ENCODE measurements around the gene RAB13. TPM values are rescaled to one million over a fixed set of nuclear protein-coding genes. Genes with fewer than 3 reads are reported as not detected.
A peak's percentile ranks its signal among the peaks of the same experiment; 100 is the strongest.

The RAB13 gene
- total RNA-seq, 5 donors from 2014 or later (not counting 1 experiment from before 2014, with no cell fraction given) = 0.91 to 3.6 (median 2.6) TPM

DNA sequence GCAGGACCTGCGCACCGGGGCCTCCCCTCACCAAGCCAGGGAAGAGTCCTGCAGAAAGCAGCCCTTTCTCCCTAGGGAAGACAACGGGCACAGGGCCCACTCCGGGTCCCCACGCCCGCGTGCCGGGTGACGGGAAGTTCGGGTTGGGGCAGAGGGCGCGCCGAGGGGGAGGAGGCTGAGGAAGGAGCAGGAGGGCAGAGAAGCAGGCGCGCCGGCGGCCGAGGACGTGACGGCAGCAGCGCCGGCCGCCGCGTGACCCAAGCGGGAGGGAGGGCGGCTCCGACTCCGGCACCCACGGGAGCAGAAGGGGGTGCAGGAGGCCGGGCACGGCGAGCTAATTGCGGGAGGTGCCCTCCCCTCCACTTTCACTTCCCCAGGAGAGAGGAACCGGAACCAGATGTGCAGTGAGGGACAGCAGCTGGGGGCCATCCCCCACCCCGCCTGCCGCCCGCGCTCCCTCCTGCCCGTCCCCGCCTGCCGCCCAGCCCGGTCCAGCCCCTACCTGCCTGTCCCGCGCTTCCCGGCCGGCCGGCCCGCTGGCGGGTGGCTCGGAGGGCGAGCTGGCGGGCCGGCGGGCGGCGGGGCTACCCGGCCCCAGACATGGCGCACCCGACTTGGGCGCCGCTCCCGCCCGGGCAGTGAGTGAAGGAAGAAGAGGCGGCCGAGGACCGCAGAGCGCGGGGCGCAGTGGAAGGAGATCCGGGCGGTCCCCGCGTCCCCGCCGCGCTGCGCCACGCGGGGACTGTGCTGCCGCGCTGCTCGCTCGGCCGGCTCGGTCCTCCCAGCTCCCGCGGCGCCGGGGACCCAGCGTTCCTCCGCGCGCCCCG lies 40.1 kb downstream of the RAB13 start:
- ChIA-PET POLR2A (interaction anchor here (0.5 to 2.6 kb wide), 3 partner anchors 23 to 40 kb away, joined by 5 to 10 read pairs (median 8); partner anchors contain the start of gene GATAD2B (in 1 of the 2)), CTCF (interaction anchor here in 1 of 2 donors (0.6 to 4.3 kb wide), 11 partner anchors 11 to 141 kb away, joined by 3 to 25 read pairs (median 6); partner anchors contain the start of genes CREB3L4, CRTC2, GATAD2B and JTB)
- peak overlapping the region; percentile 70 to 83 for H3K4me3 ChIP-seq (ENCODE audit: control insufficient read depth in 1 of 2, extremely low read depth in 1 of 2, low read length in 1 of 2)
- H3K36me3 Mint-ChIP-seq = peaks cover 21% of the 10 kb centered on the region
- H3K27me3 Mint-ChIP-seq = no peaks in the 10 kb centered on the region
- ATAC-seq (replicated peaks in 1 of 4) (peak; percentile 56 to 69 (median 59)), DNase-seq (peak; percentile 35 to 85 (median 58))
- peaks cover 30 to 45% (median 34%) of the 10 kb centered on the region in 3 donors for H3K4me1 Mint-ChIP-seq
- no peaks in the 10 kb centered on the region for H3K27me3 ChIP-seq (replicated peaks in 1 of 2; ENCODE audit: control insufficient read depth in 2 of 2, extremely low read depth in 1 of 2, insufficient read depth in 2 of 2, low read length in 1 of 2)
- peak overlapping the region; percentile 84 for H3K27ac ChIP-seq (ENCODE audit: low read length)
- H3K4me3 Mint-ChIP-seq = peak overlapping the region; percentile 91 to 94 (median 92)
- H3K9me3 ChIP-seq = no peaks in the 10 kb centered on the region
- H3K36me3 ChIP-seq (ENCODE audit: control insufficient read depth in 2 of 2, extremely low read depth in 1 of 2, insufficient read depth in 1 of 2, low read length in 1 of 2) = peaks cover 16 to 67% of the 10 kb centered on the region in 2 donors
- H3K9me3 Mint-ChIP-seq = no peaks in the 10 kb centered on the region
- H3K27ac Mint-ChIP-seq = peak overlapping the region; percentile 90 to 96
- H3K4me1 ChIP-seq (ENCODE audit: control insufficient read depth in 1 of 2, extremely low read depth in 1 of 2, insufficient read depth in 2 of 2, low read length in 2 of 2) = peaks cover 9 to 50% of the 10 kb centered on the region in 2 experiments
- WGBS (ENCODE audit: insufficient coverage) = under 1% methylated on average over 73 of the region's 95 CpGs

DNA sequence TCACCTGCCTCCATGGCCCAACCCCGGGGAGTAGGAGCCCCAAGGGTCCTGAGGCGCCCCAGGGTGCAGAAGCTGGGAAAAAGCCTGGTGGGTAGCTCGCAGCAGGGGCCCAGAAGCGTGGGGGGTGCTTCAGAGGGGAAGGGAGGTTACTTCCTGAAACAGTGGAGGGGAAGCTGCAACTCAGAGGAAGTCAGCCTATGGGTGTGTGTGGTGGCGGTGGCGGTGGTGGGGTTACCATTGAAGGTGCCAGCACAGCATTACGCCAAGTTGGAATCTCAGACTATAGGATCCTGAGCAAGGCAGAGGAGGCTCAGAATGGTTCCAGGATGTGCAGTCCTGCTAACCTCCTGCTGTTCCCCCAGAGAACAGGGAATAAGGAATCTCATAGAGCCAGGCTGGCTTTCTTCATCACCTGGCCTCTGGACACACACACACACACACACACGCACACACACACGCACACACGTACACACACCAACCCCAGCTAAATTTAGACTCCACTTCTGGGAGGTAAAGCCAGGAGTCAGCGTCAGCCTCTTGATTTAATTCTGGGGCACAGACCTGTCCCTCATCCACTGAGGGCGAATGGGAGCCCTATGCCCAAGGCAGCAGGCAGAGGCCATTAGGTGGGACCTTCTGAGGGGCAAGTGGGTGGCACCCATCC lies 40.9 kb downstream of the RAB13 start:
- peak overlapping the region; percentile 84 for H3K27ac ChIP-seq (ENCODE audit: low read length)
- H3K27me3 ChIP-seq (replicated peaks in 1 of 2; ENCODE audit: control insufficient read depth in 2 of 2, extremely low read depth in 1 of 2, insufficient read depth in 2 of 2, low read length in 1 of 2) = no peaks in the 10 kb centered on the region
- peak overlapping the region; percentile 91 to 94 (median 92) for H3K4me3 Mint-ChIP-seq
- H3K9me3 Mint-ChIP-seq = no peaks in the 10 kb centered on the region
- POLR2A ChIA-PET = interaction anchor here (0.6 to 2.6 kb wide), 9 partner anchors 13 to 207 kb away, joined by 3 to 8 read pairs (median 3); partner anchors contain the start of genes CRTC2 (in 1 of the 2) and GATAD2B (in 1 of the 2)
- H3K4me1 Mint-ChIP-seq = peaks cover 34 to 46% (median 34%) of the 10 kb centered on the region in 3 donors
- peaks cover 13 to 67% of the 10 kb centered on the region in 2 donors for H3K36me3 ChIP-seq (ENCODE audit: control insufficient read depth in 2 of 2, extremely low read depth in 1 of 2, insufficient read depth in 1 of 2, low read length in 1 of 2)
- H3K36me3 Mint-ChIP-seq = peaks cover 19% of the 10 kb centered on the region
- H3K4me3 ChIP-seq (ENCODE audit: control insufficient read depth in 1 of 2, extremely low read depth in 1 of 2, low read length in 1 of 2) = peak overlapping the region; percentile 70 to 83
- peak; percentile 74 to 81 (median 75) for ATAC-seq (replicated peaks in 1 of 4)
- CTCF ChIA-PET = interaction anchor here in 1 of 2 donors (1.1 to 4.3 kb wide), 9 partner anchors 14 to 141 kb away, joined by 4 to 25 read pairs (median 7); partner anchors contain the start of genes CREB3L4, CRTC2, GATAD2B and JTB
- H3K4me1 ChIP-seq (ENCODE audit: control insufficient read depth in 1 of 2, extremely low read depth in 1 of 2, insufficient read depth in 2 of 2, low read length in 2 of 2) = peaks cover 9 to 50% of the 10 kb centered on the region in 2 experiments
- peak overlapping the region; percentile 90 to 96 for H3K27ac Mint-ChIP-seq
- H3K27me3 Mint-ChIP-seq = no peaks in the 10 kb centered on the region
- DNase-seq = peak; percentile 54 to 88 (median 80)
- H3K9me3 ChIP-seq = no peaks in the 10 kb centered on the region
- WGBS (ENCODE audit: insufficient coverage) = 0% methylated on average over 12 of the region's 12 CpGs

DNA sequence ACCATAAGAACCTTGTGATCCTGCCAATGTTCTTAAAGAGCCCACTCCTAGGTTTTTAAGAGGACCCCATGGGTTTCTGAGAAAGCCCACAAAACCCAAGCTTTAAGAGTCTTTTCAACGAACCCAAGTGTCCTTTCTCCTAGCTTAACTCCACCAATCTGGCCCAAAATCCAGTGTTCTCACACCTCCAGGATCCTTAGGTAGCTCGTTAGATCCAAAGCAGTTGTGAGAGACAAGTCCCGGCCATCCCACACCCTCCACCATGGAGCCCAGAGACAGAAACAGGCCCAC lies 41.4 kb downstream of the RAB13 start:
- Mint-ChIP-seq H3K36me3 (peaks cover 21% of the 10 kb centered on the region), H3K9me3 (no peaks in the 10 kb centered on the region), H3K4me1 (peaks cover 35 to 50% (median 36%) of the 10 kb centered on the region in 3 donors), H3K4me3 (peak overlapping the region; percentile 91 to 94 (median 92)), H3K27ac (peak overlapping the region; percentile 90 to 96), H3K27me3 (no peaks in the 10 kb centered on the region)
- Histone ChIP-seq H3K27ac (ENCODE audit: low read length) (peak overlapping the region; percentile 84), H3K4me3 (ENCODE audit: control insufficient read depth in 1 of 2, extremely low read depth in 1 of 2, low read length in 1 of 2) (peak overlapping the region; percentile 70 to 83), H3K36me3 (ENCODE audit: control insufficient read depth in 2 of 2, extremely low read depth in 1 of 2, insufficient read depth in 1 of 2, low read length in 1 of 2) (peaks cover 13 to 67% of the 10 kb centered on the region in 2 donors), H3K27me3 (replicated peaks in 1 of 2; ENCODE audit: control insufficient read depth in 2 of 2, extremely low read depth in 1 of 2, insufficient read depth in 2 of 2, low read length in 1 of 2) (no peaks in the 10 kb centered on the region), H3K4me1 (ENCODE audit: control insufficient read depth in 1 of 2, extremely low read depth in 1 of 2, insufficient read depth in 2 of 2, low read length in 2 of 2) (peaks cover 9 to 50% of the 10 kb centered on the region in 2 experiments), H3K9me3 (no peaks in the 10 kb centered on the region)
- DNase-seq (no peak), ATAC-seq (replicated peaks in 1 of 4) (no peak)
- CTCF ChIA-PET = interaction anchor here in 1 of 2 donors (1.1 to 4.3 kb wide), 8 partner anchors 14 to 140 kb away, joined by 4 to 25 read pairs (median 7); partner anchors contain the start of genes CREB3L4, CRTC2, GATAD2B and JTB
- 0% methylated on average over 3 of the region's 3 CpGs for WGBS (ENCODE audit: insufficient coverage)
- POLR2A ChIA-PET = interaction anchor here (0.6 to 2.6 kb wide), 9 partner anchors 13 to 208 kb away, joined by 3 to 8 read pairs (median 3); partner anchors contain the start of genes CRTC2 (in 1 of the 2) and GATAD2B (in 1 of the 2)

DNA sequence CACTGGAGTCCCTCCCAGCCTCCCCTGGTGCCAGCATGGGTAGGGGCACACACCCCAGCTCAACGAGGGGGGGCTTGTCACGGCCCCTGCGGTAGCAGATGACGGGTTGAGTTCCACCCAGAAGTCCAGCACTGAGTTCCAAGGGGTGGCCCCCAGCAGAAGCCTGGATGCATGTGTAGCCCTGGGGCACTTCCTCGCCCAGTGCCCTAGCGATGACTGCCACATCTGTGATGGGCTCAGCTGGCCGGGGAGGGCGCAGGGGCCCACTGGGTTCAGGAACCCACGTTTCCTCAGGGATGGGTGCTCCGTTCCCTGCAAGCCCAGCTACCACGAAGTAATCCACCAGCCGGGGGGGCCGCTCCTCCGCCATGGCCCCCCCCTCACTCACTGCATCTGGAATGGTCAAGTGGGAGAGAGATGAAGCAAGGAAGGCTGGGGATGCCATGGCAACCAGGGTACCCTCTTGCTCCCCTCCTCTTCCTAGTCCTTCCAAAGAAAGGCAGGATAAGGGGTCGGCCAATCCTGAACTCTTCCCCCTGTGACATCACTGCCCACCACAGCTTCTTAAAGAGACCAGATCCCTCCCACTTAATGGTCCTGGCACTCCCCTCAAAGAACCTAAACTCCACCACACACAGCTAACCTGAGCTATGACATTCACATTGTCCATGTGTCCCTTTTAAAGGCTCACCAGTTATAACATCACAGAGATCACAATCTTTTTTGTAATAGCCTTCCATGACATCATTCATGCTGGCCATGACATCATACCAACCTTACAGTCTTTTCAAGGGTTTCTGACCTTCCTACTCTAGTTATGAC lies 41.9 kb downstream of the RAB13 start:
- ATAC-seq (replicated peaks in 1 of 4) (no peak), DNase-seq (peak in 1 of 35 experiments; percentile 40)
- H3K4me1 ChIP-seq (ENCODE audit: control insufficient read depth in 1 of 2, extremely low read depth in 1 of 2, insufficient read depth in 2 of 2, low read length in 2 of 2) = peaks cover 9 to 50% of the 10 kb centered on the region in 2 experiments
- POLR2A ChIA-PET = interaction anchor here (0.6 to 2.6 kb wide), 9 partner anchors 14 to 441 kb away, joined by 3 to 8 read pairs (median 3); partner anchors contain the start of gene GATAD2B (in 1 of the 2)
- Mint-ChIP-seq H3K4me3 (peak overlapping the region; percentile 91 to 94 (median 92)), H3K27me3 (no peaks in the 10 kb centered on the region), H3K4me1 (peaks cover 35 to 53% (median 38%) of the 10 kb centered on the region in 3 donors), H3K36me3 (peaks cover 27% of the 10 kb centered on the region), H3K9me3 (no peaks in the 10 kb centered on the region), H3K27ac (peak overlapping the region; percentile 90 to 96)
- peak overlapping the region; percentile 70 to 83 for H3K4me3 ChIP-seq (ENCODE audit: control insufficient read depth in 1 of 2, extremely low read depth in 1 of 2, low read length in 1 of 2)
- no peaks in the 10 kb centered on the region for H3K9me3 ChIP-seq
- H3K36me3 ChIP-seq (ENCODE audit: control insufficient read depth in 2 of 2, extremely low read depth in 1 of 2, insufficient read depth in 1 of 2, low read length in 1 of 2) = peaks cover 14 to 68% of the 10 kb centered on the region in 2 donors
- WGBS (ENCODE audit: insufficient coverage) = 95% methylated on average over 6 of the region's 15 CpGs
- CTCF ChIA-PET = interaction anchor here (0.6 to 4.3 kb wide), 11 partner anchors 15 to 214 kb away, joined by 3 to 25 read pairs (median 6); partner anchors contain the start of genes CREB3L4 (in 1 of the 2), CRTC2 (in 1 of the 2), GATAD2B (in 1 of the 2) and JTB (in 1 of the 2)
- H3K27ac ChIP-seq (ENCODE audit: low read length) = peak overlapping the region; percentile 84
- H3K27me3 ChIP-seq (replicated peaks in 1 of 2; ENCODE audit: control insufficient read depth in 2 of 2, extremely low read depth in 1 of 2, insufficient read depth in 2 of 2, low read length in 1 of 2) = no peaks in the 10 kb centered on the region

DNA sequence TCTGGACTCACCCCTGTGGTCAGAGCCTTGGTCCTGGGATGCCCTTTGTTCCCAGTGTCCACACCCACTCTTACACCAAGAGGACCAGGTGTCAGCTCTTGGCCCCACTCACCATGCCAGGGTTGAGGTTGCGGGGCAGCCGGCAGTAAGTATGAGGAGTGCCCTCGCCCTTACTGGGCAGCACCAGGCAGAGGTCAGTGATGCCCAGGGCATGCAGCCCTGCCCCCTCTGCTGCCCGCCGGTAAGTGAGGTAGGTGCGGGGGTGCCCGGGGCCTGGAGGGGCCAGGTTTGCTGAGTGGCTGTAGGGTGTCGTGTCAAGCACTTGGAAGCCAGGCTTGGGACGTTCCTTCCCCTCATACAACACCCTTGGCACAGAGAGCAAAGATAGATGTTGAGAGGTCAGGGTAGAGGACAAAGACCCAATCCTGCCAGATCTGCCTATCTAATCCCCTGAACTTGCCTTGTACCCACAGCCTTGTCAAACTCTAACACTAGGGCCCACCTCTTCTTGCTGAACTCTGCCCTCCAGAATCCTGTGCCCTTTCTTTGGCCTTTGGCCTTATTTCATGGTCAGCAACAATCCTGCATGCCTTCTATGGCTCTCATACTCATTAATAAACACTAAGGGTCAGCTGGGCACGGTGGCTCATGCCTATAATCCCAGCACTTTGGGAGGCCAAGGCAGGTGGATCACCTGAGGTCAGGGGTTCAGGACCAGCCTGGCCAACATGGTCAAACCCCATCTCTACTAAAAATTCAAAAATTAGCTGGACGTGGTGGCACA lies 43.2 kb downstream of the RAB13 start:
- 100% methylated on average over 4 of the region's 11 CpGs for WGBS (ENCODE audit: insufficient coverage)
- peaks cover 9 to 50% of the 10 kb centered on the region in 2 experiments for H3K4me1 ChIP-seq (ENCODE audit: control insufficient read depth in 1 of 2, extremely low read depth in 1 of 2, insufficient read depth in 2 of 2, low read length in 2 of 2)
- Mint-ChIP-seq H3K4me3 (peak overlapping the region in 1 of 3 donors; percentile 91), H3K9me3 (no peaks in the 10 kb centered on the region), H3K36me3 (peaks cover 27% of the 10 kb centered on the region), H3K4me1 (peaks cover 35 to 54% (median 39%) of the 10 kb centered on the region in 3 donors), H3K27me3 (no peaks in the 10 kb centered on the region), H3K27ac (peak overlapping the region; percentile 52 to 66)
- no peaks in the 10 kb centered on the region for H3K27me3 ChIP-seq (replicated peaks in 1 of 2; ENCODE audit: control insufficient read depth in 2 of 2, extremely low read depth in 1 of 2, insufficient read depth in 2 of 2, low read length in 1 of 2)
- H3K27ac ChIP-seq (ENCODE audit: low read length) = peak overlapping the region; percentile 45
- CTCF ChIA-PET = interaction anchor here (0.7 to 4.3 kb wide), 2 partner anchors 19 to 22 kb away, joined by 3 to 25 read pairs; partner anchors contain the start of gene GATAD2B (in 1 of the 2)
- H3K4me3 ChIP-seq (ENCODE audit: control insufficient read depth in 1 of 2, extremely low read depth in 1 of 2, low read length in 1 of 2) = no peak overlapping the region
- H3K9me3 ChIP-seq = no peaks in the 10 kb centered on the region
- no peak for ATAC-seq (replicated peaks in 1 of 4)
- POLR2A ChIA-PET = interaction anchor here (0.5 to 1.1 kb wide), 5 partner anchors 19 to 106 kb away, joined by 3 to 13 read pairs (median 6); no protein-coding TSS in a partner anchor
- no peak for DNase-seq
- peaks cover 11 to 63% of the 10 kb centered on the region in 2 donors for H3K36me3 ChIP-seq (ENCODE audit: control insufficient read depth in 2 of 2, extremely low read depth in 1 of 2, insufficient read depth in 1 of 2, low read length in 1 of 2)

All from T-cell (primary cell).